Measurements from ENCODE around the gene ATRIP. TPM values are rescaled to one million over a fixed set of nuclear protein-coding genes. Genes with fewer than 3 reads are reported as not detected.

The ATRIP gene
- total RNA-seq, 4 donors from 2014 or later = 7.5 to 10.5 (median 9.3) TPM

GRCh38 chr3:48436855-48437254 is 9.7 kb upstream of the ATRIP start:
- 77 to 84% methylated on average over 7 of the region's 7 CpGs for WGBS, 2 donors
- Histone ChIP-seq H3K36me3 (peaks cover 0 to 20% (median 4%) of the 10 kb centered on the region in 3 donors), H3K27ac (no peak overlapping the region), H3K27me3 (no peaks in the 10 kb centered on the region), H3K4me3 (no peak overlapping the region), H3K4me1 (peaks cover 0 to 65% (median 32%) of the 10 kb centered on the region in 4 donors), H3K9me3 (no peaks in the 10 kb centered on the region)
- DNase-seq (ENCODE audit: low spot score in 2 of 2) = no peak
- TF ChIP-seq EP300 (IDR thresholded peaks at IDR 0.05) (no peak), CTCF (IDR thresholded peaks at IDR 0.05) (no peak), POLR2A (IDR thresholded peaks at IDR 0.05) (no peak)

GRCh38 chr3:48437812-48438211 is 8.7 kb upstream of the ATRIP start:
- DNase-seq (ENCODE audit: low spot score in 2 of 2) = no peak
- H3K4me1 ChIP-seq = peaks cover 0 to 62% (median 35%) of the 10 kb centered on the region in 4 donors

GRCh38 chr3:48439820-48440589 is 6.5 kb upstream of the ATRIP start, which contains the start of the genes CCDC51 and TMA7:
Gene CCDC51 (minus strand): TSS chr3:48440119. CDS start chr3:48435128, 4,991 bp downstream.
Gene TMA7 (plus strand): TSS chr3:48440257. CDS start chr3:48440297, 40 bp downstream.
- H3K4me1 ChIP-seq = peaks cover 0 to 42% (median 25%) of the 10 kb centered on the region in 4 donors
- TF ChIP-seq POLR2A (IDR thresholded peaks at IDR 0.05) = peak; percentile 87 to 96
- TF ChIP-seq EP300 (IDR thresholded peaks at IDR 0.05) = peak; percentile 89 to 98
- peak in 2 of 5 experiments; percentile 35 to 39 for TF ChIP-seq CTCF (IDR thresholded peaks at IDR 0.05)

More at GRCh38 chr3:48437812-48438211, 8.7 kb upstream of the ATRIP start:
- 71 to 77% methylated on average over 4 of the region's 4 CpGs for WGBS, 2 donors
- Histone ChIP-seq H3K9me3 (no peaks in the 10 kb centered on the region), H3K4me3 (no peak overlapping the region), H3K27me3 (no peaks in the 10 kb centered on the region), H3K27ac (no peak overlapping the region), H3K36me3 (peaks cover 0 to 23% (median 3%) of the 10 kb centered on the region in 3 donors)
- TF ChIP-seq POLR2A (IDR thresholded peaks at IDR 0.05) (no peak), EP300 (IDR thresholded peaks at IDR 0.05) (no peak), CTCF (IDR thresholded peaks at IDR 0.05) (no peak)

GRCh38 chr3:48440590-48440958 is 6.0 kb upstream of the ATRIP start:
- no peak for DNase-seq (ENCODE audit: low spot score in 2 of 2)
- Histone ChIP-seq H3K4me1 (peaks cover 0 to 40% (median 22%) of the 10 kb centered on the region in 4 donors), H3K27ac (peak overlapping the region; percentile 78 to 97 (median 92)), H3K36me3 (peaks cover 0 to 33% (median 0%) of the 10 kb centered on the region in 3 donors), H3K9me3 (no peaks in the 10 kb centered on the region), H3K4me3 (peak overlapping the region; percentile 78 to 91 (median 86)), H3K27me3 (no peaks in the 10 kb centered on the region)
- TF ChIP-seq CTCF (IDR thresholded peaks at IDR 0.05) (no peak), EP300 (IDR thresholded peaks at IDR 0.05) (no peak), POLR2A (IDR thresholded peaks at IDR 0.05) (no peak)
- 0 to 1% methylated on average over 21 of the region's 21 CpGs for WGBS, 2 donors

More at GRCh38 chr3:48439820-48440589, 6.5 kb upstream of the ATRIP start, which contains the start of the genes CCDC51 and TMA7:
- Histone ChIP-seq H3K36me3 (peaks cover 0 to 33% (median 0%) of the 10 kb centered on the region in 3 donors), H3K27me3 (no peaks in the 10 kb centered on the region), H3K9me3 (no peaks in the 10 kb centered on the region), H3K27ac (peak within 1 kb of the TSS; percentile 78 to 97 (median 92)), H3K4me3 (peak within 1 kb of the TSS; percentile 78 to 91 (median 86))
- 0 to 1% methylated on average over 49 to 53 of the region's 54 CpGs for WGBS, 2 donors
- DNase-seq (ENCODE audit: low spot score in 2 of 2) = peak; percentile 98

GRCh38 chr3:48441940-48442339 is 4.6 kb upstream of the ATRIP start:
- Histone ChIP-seq H3K27me3 (no peaks in the 10 kb centered on the region), H3K4me1 (peaks cover 0 to 36% (median 23%) of the 10 kb centered on the region in 4 donors), H3K9me3 (no peaks in the 10 kb centered on the region), H3K4me3 (no peak overlapping the region), H3K36me3 (peaks cover 0 to 33% (median 0%) of the 10 kb centered on the region in 3 donors), H3K27ac (no peak overlapping the region)
- WGBS, 2 donors = 77 to 82% methylated on average over 6 of the region's 6 CpGs
- DNase-seq (ENCODE audit: low spot score in 2 of 2) = no peak
- no peak for TF ChIP-seq POLR2A (IDR thresholded peaks at IDR 0.05)
- no peak for TF ChIP-seq EP300 (IDR thresholded peaks at IDR 0.05)
- no peak for TF ChIP-seq CTCF (IDR thresholded peaks at IDR 0.05)

All from tibial nerve (tissue), 4 donors.